Measurements from ENCODE around the gene FHDC1. TPM values are rescaled to one million over a fixed set of nuclear protein-coding genes. Genes with fewer than 3 reads are reported as not detected.

Gene FHDC1
- total and polyA plus RNA-seq, 10 of the 15 experiments (the other 5 are each of a cell fraction or from before 2014, with no cell fraction given): 0.04 to 0.12 (median 0.06) TPM; not detected in 3

DNA sequence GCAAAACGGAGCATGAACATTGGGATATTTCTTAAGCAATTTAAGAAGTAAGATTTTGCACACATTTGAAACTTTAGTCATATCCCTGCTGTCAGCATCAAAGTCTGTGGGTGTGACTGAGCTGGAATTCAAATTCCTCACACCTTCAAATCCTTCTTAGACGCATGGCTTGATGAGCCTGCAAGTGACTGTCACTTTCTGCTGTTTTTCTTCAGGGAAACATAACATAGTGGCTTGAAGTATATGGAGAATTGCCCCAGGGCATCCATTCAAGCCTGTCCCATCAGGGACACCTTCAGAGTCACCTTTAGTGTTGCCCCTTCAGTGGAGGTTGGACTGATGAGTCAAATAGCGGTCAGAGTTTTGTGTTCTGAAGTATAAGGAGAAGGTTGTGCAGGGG, 17.4 kb downstream of the FHDC1 start (continued):
- TF ChIP-seq, protein P1, sequence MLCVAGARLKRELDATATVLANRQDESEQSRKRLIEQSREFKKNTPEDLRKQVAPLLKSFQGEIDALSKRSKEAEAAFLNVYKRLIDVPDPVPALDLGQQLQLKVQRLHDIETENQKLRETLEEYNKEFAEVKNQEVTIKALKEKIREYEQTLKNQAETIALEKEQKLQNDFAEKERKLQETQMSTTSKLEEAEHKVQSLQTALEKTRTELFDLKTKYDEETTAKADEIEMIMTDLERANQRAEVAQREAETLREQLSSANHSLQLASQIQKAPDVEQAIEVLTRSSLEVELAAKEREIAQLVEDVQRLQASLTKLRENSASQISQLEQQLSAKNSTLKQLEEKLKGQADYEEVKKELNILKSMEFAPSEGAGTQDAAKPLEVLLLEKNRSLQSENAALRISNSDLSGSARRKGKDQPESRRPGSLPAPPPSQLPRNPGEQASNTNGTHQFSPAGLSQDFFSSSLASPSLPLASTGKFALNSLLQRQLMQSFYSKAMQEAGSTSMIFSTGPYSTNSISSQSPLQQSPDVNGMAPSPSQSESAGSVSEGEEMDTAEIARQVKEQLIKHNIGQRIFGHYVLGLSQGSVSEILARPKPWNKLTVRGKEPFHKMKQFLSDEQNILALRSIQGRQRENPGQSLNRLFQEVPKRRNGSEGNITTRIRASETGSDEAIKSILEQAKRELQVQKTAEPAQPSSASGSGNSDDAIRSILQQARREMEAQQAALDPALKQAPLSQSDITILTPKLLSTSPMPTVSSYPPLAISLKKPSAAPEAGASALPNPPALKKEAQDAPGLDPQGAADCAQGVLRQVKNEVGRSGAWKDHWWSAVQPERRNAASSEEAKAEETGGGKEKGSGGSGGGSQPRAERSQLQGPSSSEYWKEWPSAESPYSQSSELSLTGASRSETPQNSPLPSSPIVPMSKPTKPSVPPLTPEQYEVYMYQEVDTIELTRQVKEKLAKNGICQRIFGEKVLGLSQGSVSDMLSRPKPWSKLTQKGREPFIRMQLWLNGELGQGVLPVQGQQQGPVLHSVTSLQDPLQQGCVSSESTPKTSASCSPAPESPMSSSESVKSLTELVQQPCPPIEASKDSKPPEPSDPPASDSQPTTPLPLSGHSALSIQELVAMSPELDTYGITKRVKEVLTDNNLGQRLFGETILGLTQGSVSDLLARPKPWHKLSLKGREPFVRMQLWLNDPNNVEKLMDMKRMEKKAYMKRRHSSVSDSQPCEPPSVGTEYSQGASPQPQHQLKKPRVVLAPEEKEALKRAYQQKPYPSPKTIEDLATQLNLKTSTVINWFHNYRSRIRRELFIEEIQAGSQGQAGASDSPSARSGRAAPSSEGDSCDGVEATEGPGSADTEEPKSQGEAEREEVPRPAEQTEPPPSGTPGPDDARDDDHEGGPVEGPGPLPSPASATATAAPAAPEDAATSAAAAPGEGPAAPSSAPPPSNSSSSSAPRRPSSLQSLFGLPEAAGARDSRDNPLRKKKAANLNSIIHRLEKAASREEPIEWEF (IDR thresholded peaks at IDR 0.05; ENCODE audit: insufficient replicate concordance, low read depth, low read length): no peak
- no peak for TF ChIP-seq ESRRA (IDR thresholded peaks at IDR 0.05; ENCODE audit: low read length)
- TF ChIP-seq, protein P2, sequence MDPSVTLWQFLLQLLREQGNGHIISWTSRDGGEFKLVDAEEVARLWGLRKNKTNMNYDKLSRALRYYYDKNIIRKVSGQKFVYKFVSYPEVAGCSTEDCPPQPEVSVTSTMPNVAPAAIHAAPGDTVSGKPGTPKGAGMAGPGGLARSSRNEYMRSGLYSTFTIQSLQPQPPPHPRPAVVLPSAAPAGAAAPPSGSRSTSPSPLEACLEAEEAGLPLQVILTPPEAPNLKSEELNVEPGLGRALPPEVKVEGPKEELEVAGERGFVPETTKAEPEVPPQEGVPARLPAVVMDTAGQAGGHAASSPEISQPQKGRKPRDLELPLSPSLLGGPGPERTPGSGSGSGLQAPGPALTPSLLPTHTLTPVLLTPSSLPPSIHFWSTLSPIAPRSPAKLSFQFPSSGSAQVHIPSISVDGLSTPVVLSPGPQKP (IDR thresholded peaks at IDR 0.05; ENCODE audit: low read depth, low read length): no peak
- TF ChIP-seq USF1 (IDR thresholded peaks at IDR 0.05; ENCODE audit: borderline replicate concordance, extremely low read length, insufficient read depth, low read depth, low read length): no peak
- no peak for TF ChIP-seq RUNX3 (IDR thresholded peaks at IDR 0.05; ENCODE audit: low read length)
- no peak for TF ChIP-seq SMARCA5 (IDR thresholded peaks at IDR 0.05)
- TF ChIP-seq NR2C1 (IDR thresholded peaks at IDR 0.05): no peak
